Astrocyte (in vitro differentiated cells and primary cell): ENCODE measurements around the gene CCL25. TPM values are rescaled to one million over a fixed set of nuclear protein-coding genes. Genes with fewer than 3 reads are reported as not detected.

ENCODE experiments used
- DNase-seq: peaks from one replicate; pipeline ENCODE4 v3.0.0-alpha.2; 2010; ENCODE audit warnings: low read depth
- FAIRE-seq: peaks from 2 replicates; lab custom pipeline; 2011; peaks lifted over from hg19 to GRCh38; lab: Jason Lieb, UNC
- H2AFZ ChIP-seq: 2 replicates; pipeline ENCODE4 v1.6.0; 2012; ENCODE audit warnings: low read depth, low read length, inconsistent platforms
- H3K27ac ChIP-seq: 2 replicates; pipeline ENCODE4 v1.5.1; 2011; ENCODE audit warnings: low read depth, low read length, inconsistent platforms
- H3K27me3 ChIP-seq: 2 replicates; pipeline ENCODE4 v1.6.0; 2011; ENCODE audit warnings: low read length, inconsistent platforms; ENCODE audit not compliant: insufficient read depth
- H3K36me3 ChIP-seq: 2 replicates; pipeline ENCODE4 v1.5.1; 2011; ENCODE audit warnings: low read length, inconsistent platforms; ENCODE audit not compliant: insufficient read depth
- H3K4me1 ChIP-seq: 2 replicates; pipeline ENCODE4 v1.5.1; 2011; ENCODE audit warnings: low read length, inconsistent platforms; ENCODE audit not compliant: insufficient read depth
- H3K4me2 ChIP-seq: 2 replicates; pipeline ENCODE4 v1.6.0; 2012; ENCODE audit warnings: low read length, inconsistent platforms
- H3K4me3 ChIP-seq: 2 replicates; pipeline ENCODE4 v1.5.1; 2011; ENCODE audit warnings: low read depth, mild to moderate bottlenecking, low read length, inconsistent platforms; ENCODE audit not compliant: insufficient read depth
- H3K79me2 ChIP-seq: 2 replicates; pipeline ENCODE4 v1.6.0; 2012; ENCODE audit warnings: mild to moderate bottlenecking, low read length, inconsistent platforms; ENCODE audit not compliant: insufficient read depth
- H3K9ac ChIP-seq: 2 replicates; pipeline ENCODE4 v1.6.0; 2012; ENCODE audit warnings: mild to moderate bottlenecking, low read length, inconsistent platforms
- H3K9me3 ChIP-seq: 2 replicates; pipeline ENCODE4 v1.5.1; 2012; ENCODE audit warnings: low read depth, mild to moderate bottlenecking, low read length, inconsistent platforms; ENCODE audit not compliant: insufficient read depth
- H4K20me1 ChIP-seq: 2 replicates; pipeline ENCODE4 v1.6.0; 2012; ENCODE audit warnings: low read length, inconsistent platforms; ENCODE audit not compliant: insufficient read depth
- H3K27ac Mint-ChIP-seq: one replicate; pipeline ENCODE4 v1.8.0; 2021; ENCODE audit warnings: mild to moderate bottlenecking, mixed read lengths; ENCODE audit not compliant: unreplicated experiment
- H3K27me3 Mint-ChIP-seq: one replicate; pipeline ENCODE4 v1.8.0; 2021; ENCODE audit warnings: low read depth, mixed read lengths; ENCODE audit not compliant: unreplicated experiment
- H3K36me3 Mint-ChIP-seq: one replicate; pipeline ENCODE4 v1.8.0; 2021; ENCODE audit warnings: low read depth, mixed read lengths; ENCODE audit not compliant: unreplicated experiment
- H3K4me1 Mint-ChIP-seq: one replicate; pipeline ENCODE4 v1.8.0; 2021; ENCODE audit warnings: low read depth, mixed read lengths; ENCODE audit not compliant: unreplicated experiment
- H3K4me3 Mint-ChIP-seq: one replicate; pipeline ENCODE4 v1.8.0; 2021; ENCODE audit warnings: mild to moderate bottlenecking, moderate library complexity, mixed read lengths; ENCODE audit not compliant: unreplicated experiment
- H3K9me3 Mint-ChIP-seq: one replicate; pipeline ENCODE4 v1.8.0; 2021; ENCODE audit warnings: mild to moderate bottlenecking, mixed read lengths; ENCODE audit not compliant: unreplicated experiment
- CTCF ChIP-seq: IDR thresholded peaks from 2 replicates; pipeline ENCODE4 v1.5.1; 2011; ENCODE audit warnings: low read depth, mild to moderate bottlenecking, inconsistent platforms, low read length, moderate library complexity; ENCODE audit not compliant: insufficient read depth
- EZH2 ChIP-seq: IDR thresholded peaks from 2 replicates; pipeline ENCODE4 v1.6.1; 2012; ENCODE audit warnings: mild to moderate bottlenecking, low read length, inconsistent platforms; ENCODE audit not compliant: insufficient read depth
- total RNA-seq: library from RNA; stranded (reverse); gene quantifications from 2 replicates; pipeline ENCODE4 v1.2.1, GENCODE V29; 2021

The CCL25 gene
- total RNA-seq, 1 donor from 2014 or later: not detected

GRCh38 chr19:8105471-8105870 lies 52.9 kb downstream of the CCL25 start:
- Mint-ChIP-seq H3K27me3 (peaks cover 13% of the 10 kb centered on the region), H3K27ac (peak overlapping the region; percentile 63), H3K4me3 (no peak overlapping the region), H3K9me3 (peaks cover 4% of the 10 kb centered on the region), H3K4me1 (no peaks in the 10 kb centered on the region), H3K36me3 (peaks cover 2% of the 10 kb centered on the region)
- no peaks in the 10 kb centered on the region for H3K27me3 ChIP-seq
- DNase-seq: no peak
- no peaks in the 10 kb centered on the region for H3K36me3 ChIP-seq
- H3K4me3 ChIP-seq: no peak overlapping the region
- FAIRE-seq: no peak
- H3K4me1 ChIP-seq: no peaks in the 10 kb centered on the region
- no peaks in the 10 kb centered on the region for H3K9me3 ChIP-seq
- H2AFZ ChIP-seq: no peak overlapping the region
- no peak overlapping the region for H3K27ac ChIP-seq
- no peak overlapping the region for H3K4me2 ChIP-seq
- H3K9ac ChIP-seq: no peak overlapping the region
- H3K79me2 ChIP-seq: no peaks in the 10 kb centered on the region
- no peaks in the 10 kb centered on the region for H4K20me1 ChIP-seq
- no peak for TF ChIP-seq EZH2
- no peak for TF ChIP-seq CTCF

GRCh38 chr19:8107301-8107903 lies 54.8 kb downstream of the CCL25 start:
- Histone ChIP-seq H3K4me1 (no peaks in the 10 kb centered on the region), H3K27me3 (no peaks in the 10 kb centered on the region), H3K9me3 (no peaks in the 10 kb centered on the region), H3K9ac (no peak overlapping the region), H3K4me3 (no peak overlapping the region), H3K36me3 (no peaks in the 10 kb centered on the region), H3K4me2 (no peak overlapping the region), H3K27ac (no peak overlapping the region), H2AFZ (no peak overlapping the region), H3K79me2 (no peaks in the 10 kb centered on the region), H4K20me1 (no peaks in the 10 kb centered on the region)
- H3K27me3 Mint-ChIP-seq: peaks cover 11% of the 10 kb centered on the region
- peaks cover 2% of the 10 kb centered on the region for H3K36me3 Mint-ChIP-seq
- no peaks in the 10 kb centered on the region for H3K4me1 Mint-ChIP-seq
- H3K9me3 Mint-ChIP-seq: peaks cover 4% of the 10 kb centered on the region
- FAIRE-seq (no peak), DNase-seq (no peak)
- TF ChIP-seq CTCF (no peak), EZH2 (no peak)
- H3K4me3 Mint-ChIP-seq: no peak overlapping the region
- no peak overlapping the region for H3K27ac Mint-ChIP-seq
